K562 (cell line): Measurements from ENCODE around the gene DNAAF8.

Experiments
- CREB1 ChIP-seq, 2 experiments: sonication (generic) in 1 of 2; formaldehyde crosslinking in 1 of 2; IDR thresholded peaks; 2 replicates each; pipeline versions ENCODE4 v1.6.1 to v1.8.0; 2012 to 2022; ENCODE audit warnings: inconsistent platforms in 1 of 2, mild to moderate bottlenecking in 1 of 2, missing genetic modification reagents in 1 of 2, moderate library complexity in 1 of 2
- HES1 ChIP-seq: fragments of 450-650 bp; IDR thresholded peaks from 2 replicates; pipeline ENCODE4 v1.6.1; 2016; ENCODE audit warnings: low read depth, mild to moderate bottlenecking, moderate library complexity
- POLR2A ChIP-seq: fragments of 450-650 bp; conservative IDR thresholded peaks from 2 replicates; pipeline ENCODE4 v1.6.1; 2016
- RAD51 ChIP-seq: fragments of 450-650 bp; IDR thresholded peaks from 2 replicates; pipeline ENCODE4 v1.7.1; 2016; ENCODE audit warnings: low read depth, mild to moderate bottlenecking, borderline replicate concordance
- TF ChIP-seq, protein P1 (sequence below): fragments of 250-450 bp; sonication (Bioruptor Pico); IDR thresholded peaks from 2 replicates; pipeline ENCODE4 v1.8.0; 2021; ENCODE audit warnings: moderate library complexity, mild to moderate bottlenecking, inconsistent platforms

DNA sequence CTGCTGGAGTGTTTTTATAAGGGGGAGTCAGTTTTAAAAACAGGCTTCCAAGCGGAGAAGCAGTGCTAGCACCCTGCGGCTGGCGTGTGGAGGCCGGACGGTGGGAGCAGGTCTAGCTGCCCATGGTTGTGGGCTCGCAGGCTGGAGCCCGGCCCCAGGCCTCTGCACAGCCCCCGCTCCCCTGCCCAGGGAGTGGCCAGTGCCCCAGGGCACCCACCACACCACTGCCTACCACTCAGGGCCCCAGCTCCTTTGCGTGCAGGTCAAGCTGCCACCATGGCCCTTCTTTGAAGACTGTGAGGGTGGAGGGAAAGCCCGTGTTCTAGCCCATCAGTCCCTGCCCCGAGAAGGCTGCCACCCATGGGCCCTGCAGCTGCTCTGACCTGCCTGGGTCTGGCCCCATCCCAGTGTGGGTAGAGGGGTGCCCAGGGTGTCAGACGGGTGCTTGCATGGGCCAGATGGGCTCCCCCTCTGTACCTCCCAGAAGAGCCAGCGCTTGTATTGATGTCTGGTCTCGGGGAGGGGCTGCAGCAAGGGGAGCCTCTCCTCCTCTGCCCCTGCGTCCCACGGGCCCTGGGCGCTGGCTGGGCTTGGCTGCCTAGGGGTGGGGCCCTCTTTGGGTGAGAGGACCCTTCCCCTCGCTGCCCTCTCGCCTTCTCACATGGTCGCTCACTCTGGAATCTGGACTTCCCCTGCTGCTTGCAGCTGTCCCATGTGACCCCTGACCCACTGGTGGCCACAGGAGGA, 42.5 kb upstream of the DNAAF8 start:
- TF ChIP-seq RAD51 (no peak), POLR2A (no peak), CREB1 (IDR thresholded peaks at IDR 0.05) (no peak), CREB1 (CRISPR knock-in tag; IDR thresholded peaks at IDR 0.05) (no peak), HES1 (no peak)
- TF ChIP-seq, protein P1, sequence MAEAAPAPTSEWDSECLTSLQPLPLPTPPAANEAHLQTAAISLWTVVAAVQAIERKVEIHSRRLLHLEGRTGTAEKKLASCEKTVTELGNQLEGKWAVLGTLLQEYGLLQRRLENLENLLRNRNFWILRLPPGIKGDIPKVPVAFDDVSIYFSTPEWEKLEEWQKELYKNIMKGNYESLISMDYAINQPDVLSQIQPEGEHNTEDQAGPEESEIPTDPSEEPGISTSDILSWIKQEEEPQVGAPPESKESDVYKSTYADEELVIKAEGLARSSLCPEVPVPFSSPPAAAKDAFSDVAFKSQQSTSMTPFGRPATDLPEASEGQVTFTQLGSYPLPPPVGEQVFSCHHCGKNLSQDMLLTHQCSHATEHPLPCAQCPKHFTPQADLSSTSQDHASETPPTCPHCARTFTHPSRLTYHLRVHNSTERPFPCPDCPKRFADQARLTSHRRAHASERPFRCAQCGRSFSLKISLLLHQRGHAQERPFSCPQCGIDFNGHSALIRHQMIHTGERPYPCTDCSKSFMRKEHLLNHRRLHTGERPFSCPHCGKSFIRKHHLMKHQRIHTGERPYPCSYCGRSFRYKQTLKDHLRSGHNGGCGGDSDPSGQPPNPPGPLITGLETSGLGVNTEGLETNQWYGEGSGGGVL (CRISPR knock-in tag): no peak
